Tibial nerve (tissue), 4 donors: ENCODE results near the gene KSR2. TPM values are rescaled to one million over a fixed set of nuclear protein-coding genes. Genes with fewer than 3 reads are reported as not detected.

Experiments used
- DNase-seq, 2 donors: peaks; one replicate each; pipeline ENCODE4 v3.0.0-alpha.2; 2019; ENCODE audit warnings: low spot score in 2 of 2
- H3K27ac ChIP-seq, 4 donors: fragments of 200-600 bp; sonication (generic) in 3 of 4; one replicate each; pipeline ENCODE4 v1.5.1; 2017 to 2019; ENCODE audit warnings: mild to moderate bottlenecking in 1 of 4
- H3K27me3 ChIP-seq, 2 donors: fragments of 200-600 bp; sonication (generic) in 1 of 2; one replicate each; pipeline versions ENCODE4 v1.5.1 to v1.6.0; 2017 to 2019
- H3K36me3 ChIP-seq, 3 donors: fragments of 200-600 bp; sonication (generic); one replicate each; pipeline ENCODE4 v1.5.1; 2018 to 2019
- H3K4me1 ChIP-seq, 4 donors: fragments of 200-600 bp; sonication (generic) in 3 of 4; one replicate each; pipeline ENCODE4 v1.5.1; 2017 to 2019
- H3K4me3 ChIP-seq, 4 donors: fragments of 200-600 bp; sonication (generic) in 3 of 4; one replicate each; pipeline ENCODE4 v1.5.1; 2017 to 2019; ENCODE audit warnings: mild to moderate bottlenecking in 1 of 4, moderate library complexity in 1 of 4
- H3K9me3 ChIP-seq, 4 donors: fragments of 200-600 bp; sonication (generic) in 3 of 4; one replicate each; pipeline ENCODE4 v1.5.1; 2017 to 2019
- EP300 ChIP-seq, 2 donors: sonication (generic); formaldehyde crosslinking; IDR thresholded peaks; one replicate each; pipeline ENCODE4 v1.6.1; 2017; ENCODE audit warnings: antibody characterized with exemption in 2 of 2, mild to moderate bottlenecking in 1 of 2
- POLR2A ChIP-seq, 2 donors: fragments of 450-650 bp; IDR thresholded peaks; one replicate each; pipeline ENCODE4 v1.6.1; 2017; ENCODE audit warnings: antibody characterized with exemption in 2 of 2, mild to moderate bottlenecking in 2 of 2, moderate library complexity in 2 of 2
- WGBS, 2 donors: methylation state at CpG; one replicate each; pipeline ENCODE4 v1.1.5; 2018; 5-methylcytosine and 5-hydroxymethylcytosine counted together
- total RNA-seq, 4 donors: library from RNA; depleted of rRNA; stranded (reverse); fragments of >200 nt; gene quantifications; one replicate each; pipeline ENCODE4 v1.1.0, GENCODE V29; 2016
- TF ChIP-seq, protein P1 (sequence below), 5 experiments: fragments of 200-600 bp in 3 of 5; fragments of 450-650 bp in 2 of 5; sonication (generic) in 3 of 5; IDR thresholded peaks; one replicate each; pipeline ENCODE4 v1.5.1; 2016 to 2019; ENCODE audit warnings: antibody characterized with exemption in 5 of 5, mild to moderate bottlenecking in 3 of 5, moderate library complexity in 2 of 5

The KSR2 gene
- total RNA-seq, 4 donors from 2014 or later = under 0.01 TPM; not detected in 3

DNA sequence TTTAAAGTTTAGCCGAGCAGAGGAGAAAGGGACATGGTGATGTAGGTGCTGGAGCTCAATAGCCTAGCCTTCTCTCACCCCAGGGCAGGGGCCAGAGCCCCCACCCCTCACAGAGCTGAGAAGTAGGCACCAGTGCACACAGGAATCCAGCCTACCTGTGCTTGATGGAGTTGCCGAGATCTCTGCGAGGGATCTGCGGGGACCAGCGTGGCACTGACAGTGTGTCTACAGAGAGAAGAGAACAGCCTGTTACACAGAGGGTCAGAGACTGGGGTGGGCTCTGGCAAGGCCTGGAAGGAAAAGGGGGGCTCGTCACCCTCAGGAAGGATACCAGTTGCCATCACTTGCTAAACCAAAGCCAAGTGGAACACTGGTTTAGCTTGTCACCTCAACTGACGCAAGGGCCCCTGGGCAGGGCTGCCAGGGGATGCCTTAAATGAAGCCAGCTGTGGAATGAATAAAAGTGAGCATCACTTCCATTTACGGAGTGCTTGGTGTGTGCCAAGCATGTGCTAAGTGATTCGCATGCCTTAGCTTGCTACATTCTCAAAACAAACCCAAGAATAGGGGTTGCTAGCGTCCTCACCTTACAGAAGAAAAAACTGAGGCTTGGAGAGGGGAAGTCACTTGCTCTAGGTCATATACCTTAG, 386.5 kb downstream of the KSR2 start:
- H3K9me3 ChIP-seq = no peaks in the 10 kb centered on the region
- H3K27me3 ChIP-seq = no peaks in the 10 kb centered on the region
- no peak for DNase-seq
- 70 to 72% methylated on average over 10 of the region's 10 CpGs for WGBS, 2 donors
- H3K4me1 ChIP-seq = peaks cover 0 to 18% (median 3%) of the 10 kb centered on the region in 4 donors
- TF ChIP-seq, protein P1, sequence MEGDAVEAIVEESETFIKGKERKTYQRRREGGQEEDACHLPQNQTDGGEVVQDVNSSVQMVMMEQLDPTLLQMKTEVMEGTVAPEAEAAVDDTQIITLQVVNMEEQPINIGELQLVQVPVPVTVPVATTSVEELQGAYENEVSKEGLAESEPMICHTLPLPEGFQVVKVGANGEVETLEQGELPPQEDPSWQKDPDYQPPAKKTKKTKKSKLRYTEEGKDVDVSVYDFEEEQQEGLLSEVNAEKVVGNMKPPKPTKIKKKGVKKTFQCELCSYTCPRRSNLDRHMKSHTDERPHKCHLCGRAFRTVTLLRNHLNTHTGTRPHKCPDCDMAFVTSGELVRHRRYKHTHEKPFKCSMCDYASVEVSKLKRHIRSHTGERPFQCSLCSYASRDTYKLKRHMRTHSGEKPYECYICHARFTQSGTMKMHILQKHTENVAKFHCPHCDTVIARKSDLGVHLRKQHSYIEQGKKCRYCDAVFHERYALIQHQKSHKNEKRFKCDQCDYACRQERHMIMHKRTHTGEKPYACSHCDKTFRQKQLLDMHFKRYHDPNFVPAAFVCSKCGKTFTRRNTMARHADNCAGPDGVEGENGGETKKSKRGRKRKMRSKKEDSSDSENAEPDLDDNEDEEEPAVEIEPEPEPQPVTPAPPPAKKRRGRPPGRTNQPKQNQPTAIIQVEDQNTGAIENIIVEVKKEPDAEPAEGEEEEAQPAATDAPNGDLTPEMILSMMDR (IDR thresholded peaks at IDR 0.05) = no peak
- TF ChIP-seq POLR2A (IDR thresholded peaks at IDR 0.05) (no peak), EP300 (IDR thresholded peaks at IDR 0.05) (no peak)
- H3K4me3 ChIP-seq = no peak overlapping the region
- H3K27ac ChIP-seq = no peak overlapping the region
- no peaks in the 10 kb centered on the region for H3K36me3 ChIP-seq

DNA sequence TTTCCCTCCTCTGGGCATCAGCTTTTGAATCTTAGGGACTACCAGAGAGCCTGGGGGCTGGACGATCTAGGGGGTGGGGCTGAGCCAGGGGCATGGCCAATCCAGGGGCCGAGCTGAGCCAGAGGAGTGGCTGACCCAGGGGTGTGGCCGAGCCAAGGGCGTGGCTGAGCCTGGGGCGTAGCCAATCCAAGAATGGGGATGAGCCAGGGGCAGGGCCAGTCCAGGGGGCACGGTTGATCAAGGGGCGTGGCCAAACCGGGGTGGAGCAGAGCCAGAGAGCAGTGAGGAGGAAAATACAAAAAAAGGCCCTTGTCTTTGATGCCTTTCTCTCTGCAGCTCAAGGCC, 388.1 kb downstream of the KSR2 start:
- no peaks in the 10 kb centered on the region for H3K27me3 ChIP-seq
- H3K4me1 ChIP-seq = peaks cover 0 to 18% (median 3%) of the 10 kb centered on the region in 4 donors
- whole genome bisulfite sequencing, 2 donors = 11 to 18% methylated on average over 8 of the region's 8 CpGs
- H3K36me3 ChIP-seq = no peaks in the 10 kb centered on the region
- H3K27ac ChIP-seq = peak overlapping the region in 1 of 4 donors; percentile 2
- TF ChIP-seq POLR2A (IDR thresholded peaks at IDR 0.05) (no peak), EP300 (IDR thresholded peaks at IDR 0.05) (no peak)
- TF ChIP-seq, protein P1 (IDR thresholded peaks at IDR 0.05) = no peak
- H3K9me3 ChIP-seq = no peaks in the 10 kb centered on the region
- peak; percentile 43 to 51 for DNase-seq
- H3K4me3 ChIP-seq = no peak overlapping the region

DNA sequence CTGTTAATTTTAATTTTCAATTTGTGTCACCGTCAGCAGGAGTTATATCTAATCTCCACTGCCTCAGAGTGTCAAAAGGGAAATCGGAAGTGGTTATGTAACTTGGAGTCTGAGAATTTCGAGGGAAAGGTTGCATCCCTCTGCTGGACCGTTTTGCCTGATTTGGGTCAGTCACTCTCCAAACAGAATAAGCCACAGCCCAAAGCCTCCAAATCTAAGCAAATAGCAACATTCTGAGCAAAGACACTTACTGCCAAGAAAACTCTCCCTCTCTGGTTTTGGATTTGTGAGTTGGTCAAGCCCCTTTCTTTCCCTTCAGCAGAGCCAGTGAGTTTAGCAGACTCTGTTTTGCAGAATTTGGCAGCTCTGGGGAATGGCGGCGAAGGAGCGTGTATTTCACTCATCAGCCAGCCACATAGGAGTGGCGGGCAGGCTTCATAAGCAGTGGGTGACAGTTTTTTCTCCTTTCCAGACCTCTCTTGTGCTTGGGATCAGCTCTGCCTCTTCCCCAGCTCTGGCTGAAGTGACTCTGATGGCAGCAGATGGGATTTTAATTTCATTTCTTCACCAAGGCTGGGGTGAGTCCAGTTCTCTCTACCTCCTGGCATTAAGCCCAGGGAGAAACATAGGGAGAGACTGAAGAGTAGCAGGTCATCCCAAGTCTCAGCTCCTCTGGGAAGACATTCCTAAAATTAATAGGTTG, 388.6 kb downstream of the KSR2 start:
- peaks cover 0 to 18% (median 3%) of the 10 kb centered on the region in 4 donors for H3K4me1 ChIP-seq
- H3K4me3 ChIP-seq = peak overlapping the region in 1 of 4 donors; percentile 3
- TF ChIP-seq EP300 (IDR thresholded peaks at IDR 0.05) = no peak
- H3K27ac ChIP-seq = peak overlapping the region in 1 of 4 donors; percentile 2
- DNase-seq = peak in 1 of 2 donors; percentile 7
- no peaks in the 10 kb centered on the region for H3K36me3 ChIP-seq
- H3K27me3 ChIP-seq = no peaks in the 10 kb centered on the region
- no peaks in the 10 kb centered on the region for H3K9me3 ChIP-seq
- WGBS, 2 donors = 53 to 58% methylated on average over 8 of the region's 8 CpGs

DNA sequence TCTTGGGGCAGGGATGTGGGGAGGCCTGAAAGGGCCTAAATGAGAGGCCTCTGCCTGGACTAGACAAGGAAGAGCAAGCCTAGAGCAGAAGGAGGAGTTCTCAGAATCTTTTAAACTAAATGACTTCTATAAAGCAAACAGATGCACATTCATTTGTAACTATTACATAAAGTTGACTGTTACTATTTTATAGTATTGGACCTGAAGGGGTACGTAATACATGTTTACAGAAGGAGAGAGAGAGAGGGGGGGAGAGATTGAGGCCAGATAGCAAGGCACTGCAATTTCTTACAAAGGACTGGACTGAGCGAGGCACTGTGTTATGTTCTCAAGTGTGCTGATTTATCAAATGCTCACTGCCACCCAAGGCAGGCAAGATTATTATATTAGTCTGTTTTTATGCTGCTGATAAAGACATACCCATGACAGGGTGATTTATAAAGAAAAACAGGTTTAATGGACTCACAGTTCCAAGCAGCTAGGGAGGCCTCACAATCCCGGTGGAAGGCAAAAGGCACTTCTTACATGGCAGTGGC, 391.6 kb downstream of the KSR2 start:
- no peaks in the 10 kb centered on the region for H3K9me3 ChIP-seq
- TF ChIP-seq POLR2A (IDR thresholded peaks at IDR 0.05) = no peak
- TF ChIP-seq EP300 (IDR thresholded peaks at IDR 0.05) = no peak
- TF ChIP-seq, protein P1 (IDR thresholded peaks at IDR 0.05) = no peak

DNA sequence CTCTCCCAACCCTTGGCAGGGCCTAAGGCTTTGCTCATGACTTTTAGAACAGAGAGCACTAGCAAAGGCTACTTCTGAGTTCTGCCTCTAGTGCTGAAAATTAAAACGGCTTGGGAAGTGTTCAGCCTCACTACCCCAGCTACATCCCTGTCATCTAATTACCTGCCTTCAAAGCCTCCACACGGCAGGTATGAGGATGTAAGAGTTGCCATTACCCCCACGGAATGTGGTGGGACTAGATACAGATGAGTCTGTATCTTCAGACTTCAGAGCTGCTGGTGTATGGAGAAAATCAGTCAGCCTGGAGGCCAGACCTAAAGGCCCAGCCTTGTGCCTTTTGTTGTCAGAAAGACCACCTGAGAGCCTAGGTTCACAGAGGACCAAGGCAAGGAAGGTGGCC, 392.7 kb downstream of the KSR2 start:
- Histone ChIP-seq H3K36me3 (no peaks in the 10 kb centered on the region), H3K27me3 (no peaks in the 10 kb centered on the region), H3K4me3 (no peak overlapping the region), H3K4me1 (peaks cover 0 to 13% (median 0%) of the 10 kb centered on the region in 4 donors), H3K9me3 (no peaks in the 10 kb centered on the region), H3K27ac (no peak overlapping the region)
- TF ChIP-seq, protein P1 (IDR thresholded peaks at IDR 0.05) = no peak
- TF ChIP-seq POLR2A (IDR thresholded peaks at IDR 0.05) (no peak), EP300 (IDR thresholded peaks at IDR 0.05) (no peak)
- WGBS, 2 donors = 71 to 88% methylated on average over 3 of the region's 3 CpGs
- no peak for DNase-seq

More for the DNA sequence above, 391.6 kb downstream of the KSR2 start:
- Histone ChIP-seq H3K4me1 (peaks cover 0 to 13% (median 0%) of the 10 kb centered on the region in 4 donors), H3K27me3 (no peaks in the 10 kb centered on the region), H3K36me3 (no peaks in the 10 kb centered on the region), H3K27ac (no peak overlapping the region), H3K4me3 (no peak overlapping the region)
- WGBS, 2 donors = 65 to 77% methylated on average over 3 of the region's 3 CpGs
- no peak for DNase-seq
